GM19043 (cell line): ENCODE results near the gene POLN.

Experiments
- ATAC-seq: cut with Tn5 transposase; IDR thresholded peaks from one replicate; pipeline ENCODE4 v1.9.1; 2021; ENCODE audit warnings: low read depth; ENCODE audit not compliant: unreplicated experiment

Gene POLN

GRCh38 chr4:2127609-2128332 lies 114.2 kb downstream of the POLN start:
- no peak for ATAC-seq

DNA sequence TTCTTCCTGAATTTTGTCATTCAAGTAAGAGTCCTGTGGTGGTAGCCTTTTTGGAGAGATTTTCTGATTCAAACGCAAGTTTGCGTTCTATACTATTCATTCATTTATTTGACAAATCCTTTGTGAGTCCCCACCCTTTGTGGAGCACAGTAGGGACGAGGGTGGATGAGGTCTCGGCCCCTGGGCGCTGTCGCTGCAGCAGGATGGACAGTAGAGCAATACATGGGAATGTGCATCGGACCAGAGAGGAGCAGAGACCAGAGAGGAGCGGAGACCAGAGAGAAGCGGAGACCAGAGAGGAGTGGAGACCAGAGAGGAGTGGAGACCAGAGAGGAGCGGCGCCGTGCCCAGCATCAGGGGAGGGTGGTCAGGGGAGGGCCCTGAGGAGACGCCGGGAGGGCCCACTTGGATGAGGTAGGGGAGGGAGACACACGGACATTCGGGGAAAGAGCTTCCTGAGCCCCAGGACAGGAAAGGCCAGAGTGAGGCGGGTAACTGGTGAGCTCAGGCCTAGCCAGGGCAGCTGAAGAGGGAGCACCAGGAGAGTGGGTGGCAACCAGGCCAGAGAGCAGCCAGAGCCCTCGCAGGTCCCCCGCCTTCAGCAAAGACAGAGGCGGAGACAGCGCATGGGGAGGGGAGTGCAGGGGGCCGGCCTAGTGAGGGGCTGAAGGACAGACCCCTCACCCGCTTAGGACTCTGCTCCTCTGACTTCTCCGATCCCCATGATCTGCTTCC lies 115.4 kb downstream of the POLN start:
- ATAC-seq = no peak

DNA sequence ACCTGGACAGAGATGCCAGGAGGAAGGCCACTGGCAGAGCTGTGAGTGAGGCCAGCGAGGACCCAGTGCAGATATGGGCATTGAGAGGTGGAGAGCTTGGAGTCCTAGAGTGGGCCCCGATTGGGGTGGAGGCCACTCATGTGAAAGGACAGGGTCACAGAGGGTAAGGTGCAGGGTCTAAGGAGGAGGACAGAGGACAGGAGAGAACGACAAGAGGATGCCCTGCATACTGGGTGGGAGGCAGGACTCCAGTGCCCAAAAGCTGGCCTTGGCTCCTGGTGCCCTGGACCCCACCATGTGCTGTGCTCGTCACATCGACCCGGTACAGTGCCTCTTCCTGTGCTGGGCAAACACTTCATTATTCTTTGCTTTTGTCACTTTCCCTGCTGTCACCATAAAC lies 116.1 kb downstream of the POLN start:
- ATAC-seq = no peak

DNA sequence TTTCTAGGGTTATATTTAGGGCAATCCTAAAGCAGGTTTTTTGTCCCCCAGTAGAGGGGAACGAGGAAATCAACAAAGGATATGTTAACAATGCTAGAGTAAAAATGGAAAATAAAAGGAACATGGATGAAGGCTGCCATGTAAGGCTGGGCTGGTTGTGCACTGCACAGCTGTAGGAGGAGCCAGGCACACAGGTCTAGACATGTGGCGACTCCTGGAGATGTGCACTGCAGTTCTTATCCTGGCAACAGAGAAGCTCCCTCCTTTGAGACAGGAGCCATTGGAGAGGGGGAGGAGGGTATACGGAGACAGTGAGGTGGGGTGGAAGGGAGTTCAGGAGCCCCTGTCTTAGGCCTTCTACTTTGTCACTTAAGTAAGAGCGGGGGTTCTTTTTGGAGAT lies 116.9 kb downstream of the POLN start:
- ATAC-seq = no peak

GRCh38 chr4:2116687-2117400 lies 125.1 kb downstream of the POLN start:
- ATAC-seq = no peak

GRCh38 chr4:2105559-2105958 lies 136.4 kb downstream of the POLN start:
- ATAC-seq = no peak

DNA sequence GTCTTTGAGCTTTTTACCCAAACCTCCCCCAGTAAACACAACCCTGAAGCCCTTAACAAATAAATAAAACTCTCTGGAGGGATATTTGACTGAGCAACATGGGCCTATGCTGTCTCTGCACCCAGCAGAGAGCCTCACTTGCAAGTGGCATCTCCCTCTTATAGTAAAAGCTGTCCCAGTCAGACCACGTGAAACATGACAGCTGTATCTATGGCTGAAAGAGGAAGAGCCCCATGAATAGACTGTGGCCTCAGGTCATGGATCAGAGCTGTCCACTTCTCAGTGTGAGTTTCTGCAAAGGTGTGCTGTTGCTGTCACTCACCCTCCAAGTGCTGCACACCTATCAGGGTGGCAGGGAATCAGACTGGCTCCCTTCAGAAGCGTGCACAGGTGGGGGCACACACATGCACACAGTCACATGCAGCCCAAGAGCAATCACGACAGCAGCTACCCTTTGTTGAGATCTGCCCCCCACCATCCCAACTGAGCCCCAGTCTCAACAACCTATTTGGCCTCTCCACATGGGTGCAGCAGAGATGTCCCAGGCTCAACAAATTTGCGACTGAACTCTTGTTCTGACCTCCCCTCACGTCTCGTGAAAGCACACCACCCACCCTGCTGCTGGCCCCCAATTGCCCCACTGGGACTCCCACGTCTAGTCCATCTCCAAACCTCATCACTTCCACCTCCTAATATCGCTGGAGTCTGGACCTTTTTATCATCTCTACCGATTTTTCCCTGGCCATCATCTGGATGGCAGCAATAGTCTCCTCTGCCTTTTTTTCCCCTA lies 137.2 kb downstream of the POLN start:
- ATAC-seq = no peak

- no peak for ATAC-seq
Measured at GRCh38 chr4:2103843-2104547, 137.9 kb downstream of the POLN start.

GRCh38 chr4:2103127-2103842 lies 138.6 kb downstream of the POLN start:
- ATAC-seq = no peak

GRCh38 chr4:2102045-2102883 lies 139.7 kb downstream of the POLN start:
- no peak for ATAC-seq

GRCh38 chr4:2101346-2102044 lies 140.4 kb downstream of the POLN start:
- ATAC-seq = no peak

DNA sequence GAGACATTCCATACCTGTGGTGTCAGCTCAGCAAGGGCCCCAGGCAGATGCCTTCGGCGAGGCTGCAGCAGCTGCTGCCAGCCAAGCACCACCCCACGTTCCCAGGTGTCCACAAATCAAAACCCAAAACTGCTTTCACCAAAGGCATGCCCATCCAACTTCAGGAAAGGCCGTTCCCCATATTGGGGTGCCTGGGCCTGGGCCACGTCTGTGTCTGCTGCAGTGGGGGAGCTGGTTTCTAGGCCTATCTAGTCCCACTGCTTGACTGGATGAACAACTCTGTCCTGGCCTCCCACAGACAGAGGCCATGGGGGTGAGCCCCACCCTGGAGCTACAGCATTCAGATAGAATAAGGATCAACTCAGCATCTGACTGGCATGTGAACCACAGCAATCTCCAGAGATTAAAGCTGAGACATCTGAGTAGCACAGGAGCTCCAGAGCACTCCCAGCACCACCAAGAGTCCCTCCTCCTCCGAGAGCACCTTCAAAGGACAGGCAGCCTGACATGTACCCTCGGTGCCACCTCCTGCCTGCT lies 145.8 kb downstream of the POLN start:
- ATAC-seq = no peak

DNA sequence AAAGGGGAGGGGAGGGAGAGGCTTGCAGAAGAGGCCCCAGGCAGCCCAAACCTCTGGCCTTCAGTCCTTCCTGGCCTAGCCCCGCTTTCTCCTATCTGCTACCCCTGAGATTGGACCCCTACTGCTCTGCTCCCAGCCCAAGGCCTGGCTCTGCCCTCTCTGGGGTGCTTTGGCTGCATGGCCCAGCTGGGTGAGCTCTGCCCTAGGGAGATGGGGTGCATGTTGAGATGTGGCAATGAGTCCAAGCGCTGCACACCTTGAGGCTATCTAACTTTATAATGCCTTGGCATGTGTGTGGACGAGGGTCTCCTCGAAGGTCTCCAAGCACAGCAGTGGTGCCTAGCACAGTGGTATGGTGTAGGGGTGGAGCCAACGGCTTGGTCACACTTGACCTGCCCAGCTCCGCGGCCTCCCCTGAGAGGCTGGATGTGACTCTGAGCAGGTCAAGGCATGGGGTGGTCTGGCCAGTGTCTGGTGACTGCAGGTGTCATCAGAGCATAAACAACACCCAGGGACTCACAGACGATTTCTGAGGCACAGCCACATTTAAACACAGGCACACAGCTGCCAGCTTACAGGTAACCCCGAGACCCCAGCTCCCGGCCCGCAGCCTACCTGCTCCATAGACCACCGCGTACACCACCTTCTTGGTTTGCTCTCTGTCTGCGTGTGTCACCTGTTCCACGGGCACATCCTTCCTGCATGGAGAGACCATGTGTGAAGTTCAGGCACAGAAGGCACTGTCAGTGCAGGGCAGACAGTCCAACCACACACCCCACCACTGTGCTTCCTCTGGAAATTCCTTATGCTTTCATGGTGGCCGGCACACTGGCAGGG lies 146.5 kb downstream of the POLN start:
- ATAC-seq = no peak

- no peak for ATAC-seq
Measured at GRCh38 chr4:2094545-2094944, 147.4 kb downstream of the POLN start.

- no peak for ATAC-seq
Measured at GRCh38 chr4:2093265-2093664, 148.7 kb downstream of the POLN start.

DNA sequence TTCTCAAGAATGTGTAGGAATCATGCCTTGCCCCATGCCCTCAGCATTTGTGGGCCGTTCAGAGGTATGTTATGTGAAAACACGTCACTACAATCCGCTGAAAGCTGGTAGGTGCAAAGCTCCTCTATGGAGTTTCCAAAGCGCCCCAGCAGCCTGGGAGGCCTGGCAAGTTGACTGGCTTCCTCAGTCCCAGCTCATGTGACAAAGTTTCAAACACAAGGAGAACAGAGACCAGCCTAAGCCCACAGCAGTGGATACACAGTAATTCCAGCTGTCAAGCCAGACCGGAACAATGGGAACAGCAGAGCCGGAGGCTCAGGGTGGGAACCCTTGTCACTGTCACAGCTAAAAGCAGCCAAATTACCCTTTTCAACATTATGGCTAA lies 149.3 kb downstream of the POLN start:
- no peak for ATAC-seq
